ENCODE data around the gene NT5DC3. TPM values are rescaled to one million over a fixed set of nuclear protein-coding genes. Genes with fewer than 3 reads are reported as not detected.
"Not testable (repeated sequence)": the region's sequence is repeated elsewhere in the genome, so short reads cannot be mapped to it uniquely, and the experiment has no call there.

Gene NT5DC3
- total RNA-seq, 4 donors from 2014 or later, result 12.7 to 16.7 (median 16.2) TPM

- peak overlapping the region in 1 of 4 donors; percentile 5 for H3K27ac ChIP-seq
- no peaks in the 10 kb centered on the region for H3K9me3 ChIP-seq
- WGBS, 2 donors, result 71 to 81% methylated on average over 4 of the region's 4 CpGs
- peaks cover 0 to 4% (median 0%) of the 10 kb centered on the region in 3 donors for H3K36me3 ChIP-seq
- peaks cover 0 to 48% (median 4%) of the 10 kb centered on the region in 4 donors for H3K4me1 ChIP-seq
- no peaks in the 10 kb centered on the region for H3K27me3 ChIP-seq
- peak overlapping the region in 2 of 4 donors; percentile 86 to 93 for H3K4me3 ChIP-seq
- no peak for DNase-seq (ENCODE audit: low spot score in 2 of 2)
- no peak for TF ChIP-seq CTCF (IDR thresholded peaks at IDR 0.05)
- no peak for TF ChIP-seq POLR2A (IDR thresholded peaks at IDR 0.05)
- TF ChIP-seq EP300 (IDR thresholded peaks at IDR 0.05), result no peak
Measured at GRCh38 chr12:103839103-103839502, 1.9 kb downstream of the NT5DC3 start.

- peak overlapping the region in 1 of 4 donors; percentile 93 for H3K4me3 ChIP-seq
Measured at GRCh38 chr12:103838254-103838914, 2.6 kb downstream of the NT5DC3 start.

GRCh38 chr12:103836345-103836744, 4.7 kb downstream of the NT5DC3 start:
- no peaks in the 10 kb centered on the region for H3K27me3 ChIP-seq
- H3K36me3 ChIP-seq, result peaks cover 0 to 4% (median 0%) of the 10 kb centered on the region in 3 donors
- H3K9me3 ChIP-seq, result no peaks in the 10 kb centered on the region
- WGBS, 2 donors, result 87 to 90% methylated on average over 5 of the region's 5 CpGs
- H3K27ac ChIP-seq, result no peak overlapping the region
- TF ChIP-seq EP300 (IDR thresholded peaks at IDR 0.05) (no peak), CTCF (IDR thresholded peaks at IDR 0.05) (no peak), POLR2A (IDR thresholded peaks at IDR 0.05) (no peak)
- H3K4me1 ChIP-seq, result peaks cover 0 to 49% (median 4%) of the 10 kb centered on the region in 4 donors
- no peak for DNase-seq (ENCODE audit: low spot score in 2 of 2)
- H3K4me3 ChIP-seq, result no peak overlapping the region

More at GRCh38 chr12:103838254-103838914, 2.6 kb downstream of the NT5DC3 start:
- WGBS, 2 donors, result 89 to 100% methylated on average over 1 of the region's 1 CpG
- H3K36me3 ChIP-seq, result peaks cover 0 to 4% (median 0%) of the 10 kb centered on the region in 3 donors
- no peak for DNase-seq (ENCODE audit: low spot score in 2 of 2)
- H3K4me1 ChIP-seq, result peaks cover 0 to 55% (median 4%) of the 10 kb centered on the region in 4 donors
- no peaks in the 10 kb centered on the region for H3K27me3 ChIP-seq
- no peaks in the 10 kb centered on the region for H3K9me3 ChIP-seq
- peak overlapping the region in 1 of 4 donors; percentile 5 for H3K27ac ChIP-seq
- no peak for TF ChIP-seq CTCF (IDR thresholded peaks at IDR 0.05)

- 95 to 96% methylated on average over 11 of the region's 11 CpGs for WGBS, 2 donors
- not testable (repeated sequence) for H3K27me3 ChIP-seq; H3K27ac ChIP-seq; H3K36me3 ChIP-seq; H3K4me3 ChIP-seq; DNase-seq (ENCODE audit: low spot score in 2 of 2); H3K9me3 ChIP-seq
- peaks cover 0 to 48% (median 4%) of the 10 kb centered on the region in 4 donors for H3K4me1 ChIP-seq
Measured at GRCh38 chr12:103835747-103836335, 5.2 kb downstream of the NT5DC3 start.

DNA sequence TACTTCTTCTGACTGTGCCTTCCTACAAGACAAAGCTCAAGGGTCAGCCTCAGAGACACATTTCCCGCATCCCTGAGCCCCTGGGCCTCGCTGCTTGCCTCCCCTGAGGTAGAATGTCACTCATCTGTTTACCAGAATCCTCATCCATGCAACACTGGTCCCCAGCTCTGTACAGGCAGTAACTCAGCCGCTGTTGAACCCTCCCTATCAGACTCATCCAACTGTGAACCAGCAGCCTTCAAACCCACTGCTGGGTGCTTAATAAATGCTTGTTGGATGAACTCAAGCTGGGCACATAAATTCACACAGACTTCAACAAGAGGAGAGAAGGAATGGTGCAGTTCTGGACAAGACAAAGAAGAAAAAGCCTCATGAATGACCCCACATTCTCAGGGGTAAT, 6.1 kb downstream of the NT5DC3 start:
- peak overlapping the region in 1 of 4 donors; percentile 33 for H3K27ac ChIP-seq
- H3K9me3 ChIP-seq, result peaks cover 0 to 8% (median 0%) of the 10 kb centered on the region in 4 donors
- whole genome bisulfite sequencing, 2 donors, result 75 to 84% methylated on average over 3 of the region's 3 CpGs

GRCh38 chr12:103833891-103834290, 7.1 kb downstream of the NT5DC3 start:
- peaks cover 0 to 4% (median 0%) of the 10 kb centered on the region in 3 donors for H3K36me3 ChIP-seq
- H3K9me3 ChIP-seq, result peaks cover 0 to 8% (median 0%) of the 10 kb centered on the region in 4 donors
- 41 to 56% methylated on average over 2 of the region's 2 CpGs for WGBS, 2 donors
- no peaks in the 10 kb centered on the region for H3K27me3 ChIP-seq
- no peak overlapping the region for H3K27ac ChIP-seq
- no peak for DNase-seq (ENCODE audit: low spot score in 2 of 2)
- no peak overlapping the region for H3K4me3 ChIP-seq
- TF ChIP-seq EP300 (IDR thresholded peaks at IDR 0.05) (no peak), POLR2A (IDR thresholded peaks at IDR 0.05) (no peak), CTCF (IDR thresholded peaks at IDR 0.05) (no peak)
- peaks cover 0 to 43% (median 0%) of the 10 kb centered on the region in 4 donors for H3K4me1 ChIP-seq

More for the DNA sequence above, 6.1 kb downstream of the NT5DC3 start:
- H3K4me3 ChIP-seq, result no peak overlapping the region
- TF ChIP-seq POLR2A (IDR thresholded peaks at IDR 0.05), result no peak
- no peak for DNase-seq (ENCODE audit: low spot score in 2 of 2)
- H3K4me1 ChIP-seq, result peaks cover 0 to 45% (median 3%) of the 10 kb centered on the region in 4 donors
- peaks cover 0 to 4% (median 0%) of the 10 kb centered on the region in 3 donors for H3K36me3 ChIP-seq
- H3K27me3 ChIP-seq, result no peaks in the 10 kb centered on the region

All from tibial nerve (tissue), 4 donors.